Hepatocyte (in vitro differentiated cells): ENCODE data around the gene HSD17B8. TPM values are rescaled to one million over a fixed set of nuclear protein-coding genes. Genes with fewer than 3 reads are reported as not detected.

Experiments
- DNase-seq: peaks from one replicate; pipeline ENCODE4 v3.0.0-alpha.2; 2016; ENCODE audit warnings: low spot score
- H2AFZ ChIP-seq: fragments of 200-600 bp; sonication (generic); 2 replicates; pipeline ENCODE4 v1.6.0; 2016; ENCODE audit warnings: antibody characterized with exemption, mild to moderate bottlenecking
- H3K27ac ChIP-seq: fragments of 200-600 bp; sonication (generic); 2 replicates; pipeline ENCODE4 v1.5.1; 2016; ENCODE audit warnings: mild to moderate bottlenecking
- H3K27me3 ChIP-seq: fragments of 200-600 bp; sonication (generic); 2 replicates; pipeline ENCODE4 v1.6.1; 2016
- H3K36me3 ChIP-seq: fragments of 200-600 bp; sonication (generic); replicated peaks from 2 replicates; pipeline ENCODE4 v1.5.1; 2016; ENCODE audit warnings: low read depth; ENCODE audit not compliant: insufficient read depth
- H3K4me1 ChIP-seq: fragments of 200-600 bp; sonication (generic); 2 replicates; pipeline ENCODE4 v1.5.1; 2016; ENCODE audit warnings: mild to moderate bottlenecking, moderate library complexity; ENCODE audit not compliant: insufficient read depth
- H3K4me2 ChIP-seq: fragments of 200-600 bp; sonication (generic); 2 replicates; pipeline ENCODE4 v1.6.0; 2016
- H3K4me3 ChIP-seq: fragments of 200-600 bp; sonication (generic); 2 replicates; pipeline ENCODE4 v1.5.1; 2016; ENCODE audit warnings: mild to moderate bottlenecking
- H3K79me2 ChIP-seq: fragments of 200-600 bp; sonication (generic); 2 replicates; pipeline ENCODE4 v1.6.0; 2017; ENCODE audit warnings: mild to moderate bottlenecking
- H3K9me2 ChIP-seq: fragments of 200-600 bp; sonication (generic); replicated peaks from 2 replicates; pipeline ENCODE4 v1.6.0; 2017; ENCODE audit warnings: mild to moderate bottlenecking; ENCODE audit not compliant: insufficient read depth
- H3K9me3 ChIP-seq: fragments of 200-600 bp; sonication (generic); 2 replicates; pipeline ENCODE4 v1.5.1; 2016; ENCODE audit warnings: low read depth, mild to moderate bottlenecking
- H4K20me1 ChIP-seq: fragments of 200-600 bp; sonication (generic); 2 replicates; pipeline ENCODE4 v1.6.0; 2016; ENCODE audit warnings: mild to moderate bottlenecking; ENCODE audit not compliant: insufficient read depth, poor library complexity, severe bottlenecking
- EZH2 ChIP-seq: fragments of 200-600 bp; sonication (generic); IDR thresholded peaks from 2 replicates; pipeline ENCODE4 v1.6.1; 2016; ENCODE audit warnings: antibody characterized with exemption, mild to moderate bottlenecking, borderline replicate concordance
- EZH2phosphoT487 ChIP-seq: fragments of 200-600 bp; sonication (generic); IDR thresholded peaks from one replicate; pipeline ENCODE4 v1.6.1; 2018; ENCODE audit warnings: antibody characterized with exemption, mild to moderate bottlenecking, low read depth, moderate library complexity; ENCODE audit not compliant: unreplicated experiment, severe bottlenecking
- WGBS: methylation state at CpG from one replicate; pipeline ENCODE4 v1.1.6; 2016; ENCODE audit warnings: low lambda C conversion rate; ENCODE audit errors: missing lambda C conversion rate; 5-methylcytosine and 5-hydroxymethylcytosine counted together
- polyA plus RNA-seq: library from polyadenylated mRNA; unstranded; fragments of >200 nt; fragmentation: Nextera tagmentation; extraction: Ambion mirVana; gene quantifications from 2 replicates; pipeline ENCODE4 v1.2.1, GENCODE V29; 2016
- total RNA-seq: library from RNA; depleted of rRNA; stranded (reverse); fragments of >200 nt; gene quantifications from 2 replicates; pipeline ENCODE4 v1.2.3, GENCODE V29; 2014
- TF ChIP-seq, protein P1 (sequence below): fragments of 200-600 bp; sonication (generic); IDR thresholded peaks from 2 replicates; pipeline ENCODE4 v1.5.1; 2016; ENCODE audit warnings: antibody characterized with exemption, mild to moderate bottlenecking; ENCODE audit not compliant: poor library complexity

The HSD17B8 gene
- total and polyA plus RNA-seq, 2 experiments from 2014 or later: 6.0 to 12.9 TPM

DNA sequence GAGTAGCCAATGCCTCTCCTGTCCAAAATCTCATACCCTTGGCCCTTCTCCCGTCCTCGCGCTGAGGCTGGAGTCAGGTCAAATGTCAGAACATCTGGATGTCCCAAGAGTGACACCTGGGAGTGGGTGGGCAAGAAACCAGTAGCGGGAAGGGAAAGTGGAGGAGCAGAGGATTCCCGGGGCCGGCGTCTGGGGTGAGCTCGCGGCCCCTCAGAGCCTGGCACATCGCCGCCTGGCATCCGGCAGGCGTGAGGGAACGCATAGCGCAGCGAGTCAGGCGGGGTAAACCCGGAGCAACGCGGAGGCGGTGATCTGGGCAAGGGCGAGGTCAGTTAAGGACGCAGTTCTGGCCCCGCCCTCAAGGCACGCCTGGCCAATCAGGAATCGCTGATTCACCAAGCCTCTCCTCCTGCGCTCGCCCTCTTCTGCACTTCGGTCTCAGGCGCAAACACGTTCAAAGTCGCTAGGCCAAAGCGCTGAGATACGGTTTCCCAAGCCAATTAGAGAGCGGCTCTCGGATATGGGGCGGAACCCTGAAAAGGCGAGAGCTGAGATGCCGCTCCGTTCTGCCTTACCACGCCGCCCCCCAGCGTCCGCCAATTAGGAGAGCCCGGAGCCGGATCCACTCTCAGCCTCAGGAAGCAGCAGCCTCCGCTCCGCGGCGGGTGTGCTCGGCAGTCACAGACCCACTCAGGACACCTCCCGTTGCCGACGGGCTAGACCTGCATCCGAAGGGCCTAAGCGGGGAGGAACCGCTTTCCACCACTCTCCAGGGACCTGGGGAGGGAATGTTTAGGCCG is 44.7 kb downstream of the HSD17B8 start:
- TF ChIP-seq EZH2phosphoT487: no peak
- no peak for TF ChIP-seq EZH2
- TF ChIP-seq, protein P1, sequence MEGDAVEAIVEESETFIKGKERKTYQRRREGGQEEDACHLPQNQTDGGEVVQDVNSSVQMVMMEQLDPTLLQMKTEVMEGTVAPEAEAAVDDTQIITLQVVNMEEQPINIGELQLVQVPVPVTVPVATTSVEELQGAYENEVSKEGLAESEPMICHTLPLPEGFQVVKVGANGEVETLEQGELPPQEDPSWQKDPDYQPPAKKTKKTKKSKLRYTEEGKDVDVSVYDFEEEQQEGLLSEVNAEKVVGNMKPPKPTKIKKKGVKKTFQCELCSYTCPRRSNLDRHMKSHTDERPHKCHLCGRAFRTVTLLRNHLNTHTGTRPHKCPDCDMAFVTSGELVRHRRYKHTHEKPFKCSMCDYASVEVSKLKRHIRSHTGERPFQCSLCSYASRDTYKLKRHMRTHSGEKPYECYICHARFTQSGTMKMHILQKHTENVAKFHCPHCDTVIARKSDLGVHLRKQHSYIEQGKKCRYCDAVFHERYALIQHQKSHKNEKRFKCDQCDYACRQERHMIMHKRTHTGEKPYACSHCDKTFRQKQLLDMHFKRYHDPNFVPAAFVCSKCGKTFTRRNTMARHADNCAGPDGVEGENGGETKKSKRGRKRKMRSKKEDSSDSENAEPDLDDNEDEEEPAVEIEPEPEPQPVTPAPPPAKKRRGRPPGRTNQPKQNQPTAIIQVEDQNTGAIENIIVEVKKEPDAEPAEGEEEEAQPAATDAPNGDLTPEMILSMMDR: no peak
- H3K9me2 ChIP-seq: no peaks in the 10 kb centered on the region
- no peaks in the 10 kb centered on the region for H3K27me3 ChIP-seq
- H3K9me3 ChIP-seq: no peaks in the 10 kb centered on the region
- H4K20me1 ChIP-seq: no peaks in the 10 kb centered on the region
- peak overlapping the region; percentile 60 for H2AFZ ChIP-seq
- WGBS: under 1% methylated on average over 58 of the region's 58 CpGs
- peaks cover 5% of the 10 kb centered on the region for H3K4me1 ChIP-seq
- peak overlapping the region; percentile 85 for H3K27ac ChIP-seq
- peak; percentile 97 for DNase-seq
- peak overlapping the region; percentile 86 for H3K4me2 ChIP-seq
- peak overlapping the region; percentile 47 for H3K4me3 ChIP-seq
- no peaks in the 10 kb centered on the region for H3K79me2 ChIP-seq
- no peaks in the 10 kb centered on the region for H3K36me3 ChIP-seq

DNA sequence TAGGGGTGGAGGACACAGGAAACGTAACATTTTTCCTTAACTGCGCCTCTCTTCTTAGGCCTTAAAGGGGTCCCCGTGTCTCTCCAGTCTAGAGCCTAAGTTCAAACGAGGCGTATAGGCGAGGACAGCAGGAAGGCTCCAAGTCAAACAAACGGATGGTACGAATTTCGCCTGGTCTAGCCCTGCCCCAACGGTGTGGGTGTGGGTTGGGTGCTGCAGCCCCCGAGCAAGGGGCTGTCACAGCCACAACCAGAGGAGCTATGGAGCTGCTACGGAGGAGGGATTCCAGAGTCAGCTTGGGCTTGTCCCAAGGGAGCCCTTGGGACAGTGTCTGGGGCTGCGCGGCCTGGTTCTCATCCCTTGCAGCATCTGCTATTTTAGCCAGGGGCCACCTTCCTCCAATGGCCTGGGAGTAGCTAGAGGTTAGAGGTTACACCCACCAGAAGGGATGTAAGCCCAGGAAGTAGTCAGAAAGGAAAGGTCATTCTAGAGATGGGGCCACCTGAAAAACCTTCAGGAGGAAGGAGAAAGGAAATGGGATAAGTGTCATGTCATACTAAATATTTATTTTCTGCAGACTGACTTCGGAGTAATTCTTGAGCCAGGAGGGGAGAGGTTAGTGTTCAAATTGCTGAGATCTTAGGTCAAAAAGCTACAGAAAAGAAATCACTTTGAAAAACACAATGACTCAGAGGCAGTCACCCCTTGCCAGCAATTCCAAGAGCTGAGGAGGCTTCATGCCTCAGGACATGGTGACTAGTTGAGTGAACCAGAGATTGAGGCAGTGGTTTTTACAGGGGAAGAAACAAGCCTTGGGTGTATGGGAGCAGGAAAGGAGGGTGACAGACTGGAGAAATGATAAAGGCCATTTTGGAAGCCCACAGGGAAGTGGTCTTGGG is 45.5 kb downstream of the HSD17B8 start:
- Histone ChIP-seq H3K4me3 (peak overlapping the region; percentile 47), H3K27me3 (no peaks in the 10 kb centered on the region), H3K4me2 (peak overlapping the region; percentile 86), H2AFZ (peak overlapping the region; percentile 60), H4K20me1 (no peaks in the 10 kb centered on the region), H3K4me1 (peaks cover 5% of the 10 kb centered on the region), H3K9me2 (no peaks in the 10 kb centered on the region), H3K79me2 (no peaks in the 10 kb centered on the region), H3K27ac (peak overlapping the region; percentile 85), H3K9me3 (no peaks in the 10 kb centered on the region), H3K36me3 (no peaks in the 10 kb centered on the region)
- 30% methylated on average over 15 of the region's 15 CpGs for WGBS
- DNase-seq: no peak
- TF ChIP-seq EZH2: no peak
- no peak for TF ChIP-seq EZH2phosphoT487
- TF ChIP-seq, protein P1: no peak

DNA sequence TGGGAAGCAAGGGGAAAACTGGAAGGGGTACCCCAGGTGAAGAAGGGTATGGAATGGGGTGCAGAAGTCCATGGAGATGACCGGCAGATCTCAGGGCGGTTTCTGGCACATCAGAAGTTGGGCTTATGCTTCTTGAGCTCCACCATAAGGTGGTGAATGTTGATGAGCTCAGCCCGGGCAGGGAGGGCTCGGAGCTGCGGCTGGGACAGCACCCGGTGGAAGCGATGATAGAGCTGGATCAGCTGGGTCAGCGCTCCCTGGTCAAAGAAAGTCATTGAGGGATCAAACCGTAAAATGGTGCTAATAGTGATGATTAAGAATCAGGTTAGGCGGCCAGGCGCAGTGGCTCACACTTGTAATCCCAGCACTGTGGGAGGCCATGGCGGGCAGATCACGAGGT is 46.3 kb downstream of the HSD17B8 start:
- no peaks in the 10 kb centered on the region for H3K27me3 ChIP-seq
- WGBS: 97% methylated on average over 13 of the region's 13 CpGs
- no peaks in the 10 kb centered on the region for H3K9me3 ChIP-seq
- TF ChIP-seq EZH2 (no peak), EZH2phosphoT487 (no peak)
- TF ChIP-seq, protein P1: no peak
- no peaks in the 10 kb centered on the region for H4K20me1 ChIP-seq
- H3K4me3 ChIP-seq: no peak overlapping the region
- no peaks in the 10 kb centered on the region for H3K79me2 ChIP-seq
- no peaks in the 10 kb centered on the region for H3K9me2 ChIP-seq
- no peak overlapping the region for H3K4me2 ChIP-seq
- H3K36me3 ChIP-seq: no peaks in the 10 kb centered on the region
- no peak overlapping the region for H3K27ac ChIP-seq
- no peak for DNase-seq
- H3K4me1 ChIP-seq: peaks cover 5% of the 10 kb centered on the region
- H2AFZ ChIP-seq: no peak overlapping the region
